ENCODE results near the gene HIPK2.
"Not testable (repeated sequence)": the region's sequence is repeated elsewhere in the genome, so short reads cannot be mapped to it uniquely, and the experiment has no call there.

Gene HIPK2

GRCh38 chr7:139613971-139614411, 163.8 kb downstream of the HIPK2 start:
- DNase-seq = no peak

GRCh38 chr7:139611556-139611955, 166.2 kb downstream of the HIPK2 start:
- not testable (repeated sequence) for DNase-seq

- no peak for DNase-seq
Measured at GRCh38 chr7:139610595-139610994, 167.2 kb downstream of the HIPK2 start.

GRCh38 chr7:139603896-139604295, 173.9 kb downstream of the HIPK2 start:
- no peak for DNase-seq

- no peak for DNase-seq
Measured at GRCh38 chr7:139603282-139603681, 174.5 kb downstream of the HIPK2 start.

- DNase-seq = peak; percentile 20
Measured at GRCh38 chr7:139602143-139602722, 175.6 kb downstream of the HIPK2 start.

GRCh38 chr7:139601176-139601575, 176.6 kb downstream of the HIPK2 start:
- no peak for DNase-seq

- no peak for DNase-seq
Measured at GRCh38 chr7:139600306-139600705, 177.5 kb downstream of the HIPK2 start.

- no peak for DNase-seq
Measured at GRCh38 chr7:139598642-139599041, 179.2 kb downstream of the HIPK2 start.

- DNase-seq = no peak
Measured at GRCh38 chr7:139597028-139597427, 180.8 kb downstream of the HIPK2 start.

- DNase-seq = no peak
Measured at GRCh38 chr7:139596626-139597025, 181.2 kb downstream of the HIPK2 start.

GRCh38 chr7:139595806-139596205, 182.0 kb downstream of the HIPK2 start:
- no peak for DNase-seq

- no peak for DNase-seq
Measured at GRCh38 chr7:139594911-139595476, 182.8 kb downstream of the HIPK2 start.

GRCh38 chr7:139594090-139594489, 183.7 kb downstream of the HIPK2 start:
- DNase-seq = no peak

GRCh38 chr7:139592801-139593461, 184.9 kb downstream of the HIPK2 start:
- DNase-seq = no peak

- DNase-seq = no peak
Measured at GRCh38 chr7:139591550-139592195, 186.1 kb downstream of the HIPK2 start.

GRCh38 chr7:139589474-139589873, 188.3 kb downstream of the HIPK2 start:
- no peak for DNase-seq

GRCh38 chr7:139588632-139589031, 189.2 kb downstream of the HIPK2 start:
- DNase-seq = no peak

- no peak for DNase-seq
Measured at GRCh38 chr7:139587535-139587934, 190.3 kb downstream of the HIPK2 start.

GRCh38 chr7:139586286-139586685, 191.5 kb downstream of the HIPK2 start:
- no peak for DNase-seq

- DNase-seq = no peak
Measured at GRCh38 chr7:139585042-139585441, 192.8 kb downstream of the HIPK2 start.

GRCh38 chr7:139583826-139584553, 193.8 kb downstream of the HIPK2 start:
- no peak for DNase-seq

GRCh38 chr7:139582671-139583155, 195.1 kb downstream of the HIPK2 start:
- no peak for DNase-seq

Measured in CD4-positive, alpha-beta T cell treated with Interleukin-21 for 1 hour (primary cell).